ENCODE data around the gene APOBEC3A.
"Not testable (repeated sequence)": the region's sequence is repeated elsewhere in the genome, so short reads cannot be mapped to it uniquely, and the experiment has no call there.

The APOBEC3A gene

DNA sequence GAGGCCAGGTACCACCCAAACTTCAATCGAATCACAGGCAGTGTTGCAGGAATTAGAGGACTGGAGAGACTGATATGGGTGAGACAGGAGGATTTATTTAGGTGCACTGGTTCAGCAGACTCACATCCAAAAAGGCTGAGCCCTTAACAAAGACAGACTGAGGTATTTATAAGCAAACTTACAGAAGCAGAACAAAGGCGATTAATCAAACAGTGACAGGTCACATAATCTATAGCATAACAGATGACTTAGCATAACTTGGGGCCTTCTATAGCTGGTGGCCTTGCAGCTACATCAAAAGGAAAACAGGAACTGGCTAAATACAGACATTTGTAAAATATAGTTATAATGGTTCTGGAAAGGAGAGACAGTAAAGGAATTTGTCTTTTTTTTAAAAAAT is 26.8 kb downstream of the APOBEC3A start:
- H3K4me1 Mint-ChIP-seq (ENCODE audit: low read depth in 2 of 2) = peaks cover 22 to 38% of the 10 kb centered on the region in 2 donors
- H3K4me3 Mint-ChIP-seq = no peak overlapping the region
- no peaks in the 10 kb centered on the region for H3K27me3 Mint-ChIP-seq
- no peaks in the 10 kb centered on the region for H3K9me3 Mint-ChIP-seq
- DNase-seq = no peak
- H3K36me3 Mint-ChIP-seq (ENCODE audit: insufficient read depth) = peaks cover 10% of the 10 kb centered on the region
- no peak for ATAC-seq (replicated peaks)
- peak overlapping the region in 1 of 2 donors; percentile 79 for H3K27ac Mint-ChIP-seq

DNA sequence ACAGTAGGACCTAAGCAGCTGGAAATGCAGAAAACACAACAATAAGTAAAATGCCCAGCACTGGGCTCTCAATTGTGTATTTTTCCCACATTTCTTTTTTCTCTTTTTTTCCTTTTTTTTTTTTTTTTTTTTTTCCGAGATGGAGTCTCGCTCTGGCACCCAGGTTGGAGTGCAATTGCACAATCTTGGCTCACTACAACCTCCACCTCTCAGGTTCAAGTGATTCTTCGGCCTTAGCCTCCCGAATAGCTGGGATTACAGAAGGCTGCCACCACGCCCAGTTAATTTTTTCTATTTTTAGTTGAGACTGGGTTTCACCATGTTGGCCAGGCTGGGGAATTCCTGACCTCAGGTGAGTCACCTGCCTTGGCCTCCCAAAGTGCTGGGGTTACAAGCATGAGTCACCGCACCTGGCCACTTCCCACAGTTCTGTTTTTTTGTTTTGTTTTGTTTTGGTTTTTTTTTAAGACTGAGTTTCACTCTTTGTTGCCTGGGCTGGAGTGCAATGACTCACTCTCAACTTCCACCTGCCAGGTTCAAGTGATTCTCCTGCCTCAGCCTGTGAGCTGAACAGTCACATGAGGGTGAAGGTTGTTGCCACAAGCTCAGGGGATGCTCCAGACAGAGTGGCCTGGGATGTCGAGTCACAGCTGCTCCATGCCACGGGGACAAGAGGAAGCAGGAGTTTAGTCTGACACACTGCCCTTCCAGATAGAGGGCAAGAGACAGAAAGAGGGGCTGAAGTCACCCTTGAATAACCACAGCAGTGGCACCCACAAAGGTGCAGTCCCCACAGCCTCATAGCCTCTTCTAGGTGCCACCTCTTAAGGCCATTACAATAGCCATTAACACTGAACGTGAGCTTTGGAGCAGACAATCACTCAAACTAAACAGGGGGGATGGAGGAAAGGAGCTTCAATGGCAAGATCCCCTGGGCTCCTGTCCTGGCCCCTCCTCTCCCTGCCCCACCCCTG is 27.7 kb downstream of the APOBEC3A start:
- Mint-ChIP-seq H3K4me1 (ENCODE audit: low read depth in 2 of 2) (peaks cover 28 to 45% of the 10 kb centered on the region in 2 donors), H3K4me3 (peak overlapping the region; percentile 65 to 67), H3K36me3 (ENCODE audit: insufficient read depth) (peaks cover 10% of the 10 kb centered on the region), H3K27ac (peak overlapping the region; percentile 67 to 77)
- ATAC-seq (replicated peaks) (peak; percentile 74), DNase-seq (peak; percentile 56 to 68 (median 67))
- not testable (repeated sequence) for H3K9me3 Mint-ChIP-seq, H3K27me3 Mint-ChIP-seq

DNA sequence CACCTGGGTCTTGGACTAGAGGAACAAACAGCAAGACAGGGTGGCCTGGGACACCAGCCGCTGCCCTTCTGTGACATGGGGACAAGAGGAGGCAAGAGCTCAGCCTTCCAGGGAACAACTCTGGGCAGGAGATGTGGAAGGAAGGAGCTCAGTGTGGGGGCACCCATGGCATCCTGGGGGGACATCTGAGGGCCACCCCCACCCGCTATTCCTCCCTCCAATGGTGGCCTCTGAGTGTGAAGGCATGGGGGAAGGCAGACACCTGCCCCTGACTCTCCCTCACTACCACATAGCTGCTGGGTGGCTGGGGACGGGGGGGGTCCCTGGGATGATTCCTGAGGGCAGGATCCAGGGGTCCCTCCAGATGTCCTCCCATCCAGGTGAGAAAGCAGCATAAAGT is 29.2 kb downstream of the APOBEC3A start:
- H3K27me3 Mint-ChIP-seq = no peaks in the 10 kb centered on the region
- DNase-seq (no peak), ATAC-seq (replicated peaks) (no peak)
- H3K9me3 Mint-ChIP-seq = no peaks in the 10 kb centered on the region
- no peak overlapping the region for H3K4me3 Mint-ChIP-seq
- no peak overlapping the region for H3K27ac Mint-ChIP-seq
- peaks cover 10% of the 10 kb centered on the region for H3K36me3 Mint-ChIP-seq (ENCODE audit: insufficient read depth)
- peaks cover 27 to 44% of the 10 kb centered on the region in 2 donors for H3K4me1 Mint-ChIP-seq (ENCODE audit: low read depth in 2 of 2)

DNA sequence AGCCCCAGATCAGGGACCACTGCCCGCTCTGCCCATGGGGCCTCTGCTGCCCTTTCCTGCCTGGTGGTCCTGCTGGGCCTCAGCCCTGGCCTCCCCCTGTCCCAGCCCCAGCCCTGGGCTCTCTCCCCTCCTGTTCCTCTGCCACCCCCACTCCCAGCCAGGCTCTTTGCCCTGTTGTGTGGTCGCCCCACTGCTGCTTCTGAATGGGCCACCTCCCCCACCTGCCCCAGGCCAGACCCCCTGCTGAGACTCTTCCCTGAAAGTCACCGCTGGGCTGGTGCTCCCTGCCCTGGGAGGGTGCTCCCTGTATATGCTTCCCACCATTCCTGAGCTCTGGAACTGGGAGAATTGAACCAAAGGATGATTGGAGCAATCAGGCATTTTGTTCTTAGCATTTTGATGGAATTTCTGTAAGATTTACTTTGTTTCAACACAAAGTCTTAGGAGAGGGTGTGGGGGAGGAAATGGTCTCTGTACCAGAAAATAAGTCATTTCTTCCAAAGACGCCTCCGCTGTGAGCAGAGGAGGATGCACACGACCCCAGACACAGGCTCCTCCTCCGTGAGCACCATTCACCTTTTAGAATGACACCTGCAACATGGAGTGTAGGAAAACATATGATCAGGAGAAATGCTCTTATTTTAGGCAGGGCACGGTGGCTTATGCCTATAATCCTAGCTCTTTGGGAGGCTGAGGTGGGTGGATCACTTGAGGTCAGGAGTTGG is 29.9 kb downstream of the APOBEC3A start:
- H3K4me1 Mint-ChIP-seq (ENCODE audit: low read depth in 2 of 2) = peaks cover 21 to 37% of the 10 kb centered on the region in 2 donors

DNA sequence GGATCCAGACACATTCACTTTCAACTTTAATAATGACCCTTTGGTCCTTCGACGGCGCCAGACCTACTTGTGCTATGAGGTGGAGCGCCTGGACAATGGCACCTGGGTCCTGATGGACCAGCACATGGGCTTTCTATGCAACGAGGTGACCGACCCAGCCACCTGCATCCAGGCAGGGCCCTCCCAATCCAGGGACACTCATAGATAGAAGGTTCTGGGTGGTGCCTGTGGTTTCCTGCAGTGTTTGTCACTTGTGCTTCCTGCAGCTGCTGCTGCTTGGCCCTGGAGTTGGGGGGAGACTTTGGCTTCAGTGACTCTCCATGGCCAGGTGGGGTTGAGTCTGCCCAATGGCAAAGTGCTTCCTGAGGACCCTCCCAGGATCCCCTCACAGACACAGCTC is 32.1 kb downstream of the APOBEC3A start:
- peak overlapping the region; percentile 38 to 49 for H3K4me3 Mint-ChIP-seq
- peaks cover 7% of the 10 kb centered on the region for H3K36me3 Mint-ChIP-seq (ENCODE audit: insufficient read depth)
- no peak for DNase-seq
- ATAC-seq (replicated peaks) = no peak
- H3K4me1 Mint-ChIP-seq (ENCODE audit: low read depth in 2 of 2) = peaks cover 21 to 29% of the 10 kb centered on the region in 2 donors
- H3K27me3 Mint-ChIP-seq = peaks cover 0 to 13% of the 10 kb centered on the region in 2 donors
- no peaks in the 10 kb centered on the region for H3K9me3 Mint-ChIP-seq
- H3K27ac Mint-ChIP-seq = peak overlapping the region; percentile 72 to 73

More for the DNA sequence above, 29.9 kb downstream of the APOBEC3A start:
- Mint-ChIP-seq H3K4me3 (no peak overlapping the region), H3K36me3 (ENCODE audit: insufficient read depth) (peaks cover 10% of the 10 kb centered on the region), H3K27ac (no peak overlapping the region), H3K9me3 (no peaks in the 10 kb centered on the region), H3K27me3 (no peaks in the 10 kb centered on the region)
- no peak for DNase-seq
- no peak for ATAC-seq (replicated peaks)

DNA sequence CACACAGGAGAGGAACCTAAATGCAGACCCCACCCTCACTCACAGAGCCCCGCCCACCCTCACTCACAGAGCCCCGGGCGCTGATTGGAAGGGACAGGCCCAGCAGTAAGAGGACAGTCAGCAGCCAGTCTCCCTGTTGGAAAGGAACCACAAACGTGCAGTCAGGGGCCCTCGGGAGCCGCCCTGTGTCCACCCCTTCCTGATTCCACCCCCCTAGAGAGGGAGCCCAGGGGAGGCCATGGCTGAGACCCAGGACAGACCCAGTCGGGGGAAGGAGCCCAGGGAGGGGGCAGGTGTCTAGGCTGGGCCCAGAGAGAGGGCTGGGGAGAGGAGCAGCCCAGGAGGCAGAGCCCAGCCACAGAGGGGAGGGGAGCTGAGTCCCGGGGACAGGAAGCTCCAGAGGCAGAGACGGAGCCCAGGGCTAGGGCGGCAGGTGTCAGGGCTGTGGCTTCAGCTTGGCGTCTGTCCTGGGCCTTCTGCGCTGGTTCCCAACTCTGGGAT is 35.5 kb downstream of the APOBEC3A start:
- H3K36me3 Mint-ChIP-seq (ENCODE audit: insufficient read depth); H3K27ac Mint-ChIP-seq; ATAC-seq (replicated peaks); DNase-seq; H3K4me3 Mint-ChIP-seq; H3K9me3 Mint-ChIP-seq: not testable (repeated sequence)
- H3K27me3 Mint-ChIP-seq = peaks cover 20 to 25% of the 10 kb centered on the region in 2 donors
- H3K4me1 Mint-ChIP-seq (ENCODE audit: low read depth in 2 of 2) = peaks cover 12 to 20% of the 10 kb centered on the region in 2 donors

DNA sequence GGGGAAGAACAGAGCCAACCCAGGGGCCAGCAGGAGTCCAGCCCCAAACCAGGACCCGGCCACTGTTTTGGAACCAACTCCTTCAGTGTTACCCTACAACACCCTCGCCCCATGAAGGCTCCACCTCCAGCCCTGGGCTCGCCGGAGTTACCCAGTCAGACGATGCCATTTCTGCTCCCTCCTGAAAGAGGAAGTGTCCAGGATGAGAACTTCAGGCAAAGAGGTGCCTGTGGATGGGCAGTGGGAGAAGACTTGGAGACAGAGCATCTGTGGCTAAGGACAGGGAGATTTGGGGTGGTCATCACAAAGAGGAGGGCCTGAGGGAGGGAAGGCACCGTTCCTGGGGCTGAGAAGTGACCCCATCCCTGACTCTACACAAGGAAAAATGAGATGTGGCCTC is 38.7 kb downstream of the APOBEC3A start:
- Mint-ChIP-seq H3K27me3 (peaks cover 25 to 29% of the 10 kb centered on the region in 2 donors), H3K4me1 (ENCODE audit: low read depth in 2 of 2) (peaks cover 0 to 3% of the 10 kb centered on the region in 2 donors), H3K4me3 (no peak overlapping the region), H3K36me3 (ENCODE audit: insufficient read depth) (peaks cover 3% of the 10 kb centered on the region), H3K9me3 (no peaks in the 10 kb centered on the region), H3K27ac (no peak overlapping the region)
- no peak for ATAC-seq (replicated peaks)
- no peak for DNase-seq

- Mint-ChIP-seq H3K36me3 (ENCODE audit: insufficient read depth) (peaks cover 3% of the 10 kb centered on the region), H3K27me3 (peaks cover 25 to 29% of the 10 kb centered on the region in 2 donors), H3K4me3 (no peak overlapping the region), H3K9me3 (no peaks in the 10 kb centered on the region), H3K4me1 (ENCODE audit: low read depth in 2 of 2) (peaks cover 0 to 3% of the 10 kb centered on the region in 2 donors), H3K27ac (no peak overlapping the region)
- ATAC-seq (replicated peaks) (no peak), DNase-seq (no peak)
Observed at GRCh38 chr22:38997518-38997917, 40.1 kb downstream of the APOBEC3A start.

DNA sequence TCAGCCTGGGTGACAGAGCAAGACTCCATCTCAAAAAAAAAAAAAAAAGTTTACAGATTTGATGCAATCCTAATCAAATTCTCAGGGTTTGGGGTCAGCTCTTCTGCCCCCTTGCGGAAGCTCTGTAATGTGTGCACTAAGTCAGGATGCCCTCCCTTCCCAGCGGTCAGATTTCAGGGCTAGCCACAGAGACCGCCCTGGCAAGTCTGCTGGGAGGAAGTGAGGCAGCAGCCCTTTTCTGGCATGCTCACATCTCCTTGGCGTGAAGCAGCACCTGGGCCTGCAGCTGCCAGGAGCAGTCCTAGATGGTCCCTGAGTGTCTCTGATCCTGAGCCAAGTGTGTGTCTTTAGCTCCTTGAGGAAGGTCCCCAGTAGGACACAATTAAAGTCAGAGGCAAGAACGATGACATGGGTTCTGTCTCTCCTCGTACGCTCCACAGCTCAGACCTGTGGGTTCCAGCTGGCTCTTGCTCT is 45.8 kb downstream of the APOBEC3A start:
- peaks cover 12% of the 10 kb centered on the region for H3K36me3 Mint-ChIP-seq (ENCODE audit: insufficient read depth)
- peak overlapping the region in 1 of 2 donors; percentile 29 for H3K4me3 Mint-ChIP-seq
- ATAC-seq (replicated peaks) = peak; percentile 98
- peaks cover 9 to 16% of the 10 kb centered on the region in 2 donors for H3K4me1 Mint-ChIP-seq (ENCODE audit: low read depth in 2 of 2)
- peak; percentile 69 to 74 (median 74) for DNase-seq
- peak overlapping the region; percentile 65 to 79 for H3K27ac Mint-ChIP-seq
- peaks cover 1 to 2% of the 10 kb centered on the region in 2 donors for H3K27me3 Mint-ChIP-seq
- no peaks in the 10 kb centered on the region for H3K9me3 Mint-ChIP-seq

- H3K4me3 Mint-ChIP-seq = no peak overlapping the region
- no peak overlapping the region for H3K27ac Mint-ChIP-seq
- no peaks in the 10 kb centered on the region for H3K27me3 Mint-ChIP-seq
- peaks cover 9 to 13% of the 10 kb centered on the region in 2 donors for H3K4me1 Mint-ChIP-seq (ENCODE audit: low read depth in 2 of 2)
- no peak for DNase-seq
- no peaks in the 10 kb centered on the region for H3K9me3 Mint-ChIP-seq
- ATAC-seq (replicated peaks) = no peak
- peaks cover 9% of the 10 kb centered on the region for H3K36me3 Mint-ChIP-seq (ENCODE audit: insufficient read depth)
Observed at GRCh38 chr22:39007177-39007576, 49.8 kb downstream of the APOBEC3A start.

DNA sequence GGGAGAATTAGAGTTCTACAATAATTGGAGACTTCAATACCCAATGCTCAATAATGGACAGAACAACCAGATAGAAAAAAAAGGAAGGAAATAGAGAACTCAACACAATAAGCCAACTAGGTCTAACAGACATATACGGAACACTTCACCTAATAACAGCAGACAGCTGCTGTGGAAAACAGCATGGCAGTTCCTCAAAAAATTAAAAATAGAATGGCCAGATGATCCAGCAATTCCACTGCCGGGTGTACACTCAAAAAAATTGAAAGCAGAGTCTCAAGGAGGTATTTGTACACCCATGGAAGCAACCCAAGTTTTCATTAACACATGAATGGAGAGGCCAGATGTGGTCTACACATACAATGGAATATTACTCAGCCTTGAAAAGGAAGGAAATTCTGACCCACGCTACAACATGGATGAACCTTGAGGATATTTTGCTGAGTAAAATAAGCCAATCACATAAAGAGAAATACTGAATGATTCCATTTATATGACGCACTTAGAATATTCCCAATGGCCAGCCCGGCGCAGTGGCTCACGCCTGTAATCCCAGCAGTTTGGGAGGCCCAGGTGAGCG is 51.0 kb downstream of the APOBEC3A start:
- H3K36me3 Mint-ChIP-seq (ENCODE audit: insufficient read depth); DNase-seq; H3K27me3 Mint-ChIP-seq; ATAC-seq (replicated peaks); H3K4me1 Mint-ChIP-seq (ENCODE audit: low read depth in 2 of 2); H3K4me3 Mint-ChIP-seq; H3K9me3 Mint-ChIP-seq: not testable (repeated sequence)
- peak overlapping the region; percentile 49 to 90 for H3K27ac Mint-ChIP-seq

DNA sequence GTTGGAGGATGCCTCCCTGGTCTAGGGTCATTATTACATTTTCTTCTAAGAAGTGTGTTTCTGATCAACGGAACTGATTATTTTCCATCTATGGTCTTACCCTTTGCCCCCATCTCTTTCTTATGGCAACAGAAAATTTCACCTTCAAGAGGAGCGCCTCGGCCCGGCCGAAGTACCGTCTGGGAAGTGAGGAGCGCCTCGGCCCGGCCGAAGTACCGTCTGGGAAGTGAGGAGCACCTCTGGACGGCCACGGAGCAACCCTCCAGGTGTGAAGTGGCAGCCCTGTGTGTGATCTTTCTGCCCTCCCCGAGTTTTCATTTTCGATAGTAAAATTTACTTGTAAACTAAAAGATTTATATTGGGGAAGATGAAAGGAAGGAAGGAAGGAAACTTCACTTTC is 53.5 kb downstream of the APOBEC3A start:
- H3K27ac Mint-ChIP-seq = peak overlapping the region in 1 of 2 donors; percentile 20
- no peak for ATAC-seq (replicated peaks)
- no peak for DNase-seq
- no peaks in the 10 kb centered on the region for H3K27me3 Mint-ChIP-seq
- H3K36me3 Mint-ChIP-seq (ENCODE audit: insufficient read depth) = peaks cover 5% of the 10 kb centered on the region
- H3K4me3 Mint-ChIP-seq = no peak overlapping the region
- H3K4me1 Mint-ChIP-seq (ENCODE audit: low read depth in 2 of 2) = peaks cover 23% of the 10 kb centered on the region in 2 donors
- H3K9me3 Mint-ChIP-seq = no peaks in the 10 kb centered on the region
